ENCODE results near the gene TRHDE.
A peak's percentile ranks its signal among the peaks of the same experiment; 100 is the strongest.

TRHDE gene

GRCh38 chr12:72273851-72274351 is 1.7 kb downstream of the TRHDE start:
- H3K4me3 ChIP-seq (ENCODE audit: low read depth, low read length): peak overlapping the region; percentile 73
- TF ChIP-seq, protein P1, sequence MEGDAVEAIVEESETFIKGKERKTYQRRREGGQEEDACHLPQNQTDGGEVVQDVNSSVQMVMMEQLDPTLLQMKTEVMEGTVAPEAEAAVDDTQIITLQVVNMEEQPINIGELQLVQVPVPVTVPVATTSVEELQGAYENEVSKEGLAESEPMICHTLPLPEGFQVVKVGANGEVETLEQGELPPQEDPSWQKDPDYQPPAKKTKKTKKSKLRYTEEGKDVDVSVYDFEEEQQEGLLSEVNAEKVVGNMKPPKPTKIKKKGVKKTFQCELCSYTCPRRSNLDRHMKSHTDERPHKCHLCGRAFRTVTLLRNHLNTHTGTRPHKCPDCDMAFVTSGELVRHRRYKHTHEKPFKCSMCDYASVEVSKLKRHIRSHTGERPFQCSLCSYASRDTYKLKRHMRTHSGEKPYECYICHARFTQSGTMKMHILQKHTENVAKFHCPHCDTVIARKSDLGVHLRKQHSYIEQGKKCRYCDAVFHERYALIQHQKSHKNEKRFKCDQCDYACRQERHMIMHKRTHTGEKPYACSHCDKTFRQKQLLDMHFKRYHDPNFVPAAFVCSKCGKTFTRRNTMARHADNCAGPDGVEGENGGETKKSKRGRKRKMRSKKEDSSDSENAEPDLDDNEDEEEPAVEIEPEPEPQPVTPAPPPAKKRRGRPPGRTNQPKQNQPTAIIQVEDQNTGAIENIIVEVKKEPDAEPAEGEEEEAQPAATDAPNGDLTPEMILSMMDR (IDR thresholded peaks at IDR 0.05; ENCODE audit: low read depth, low read length): no peak

DNA sequence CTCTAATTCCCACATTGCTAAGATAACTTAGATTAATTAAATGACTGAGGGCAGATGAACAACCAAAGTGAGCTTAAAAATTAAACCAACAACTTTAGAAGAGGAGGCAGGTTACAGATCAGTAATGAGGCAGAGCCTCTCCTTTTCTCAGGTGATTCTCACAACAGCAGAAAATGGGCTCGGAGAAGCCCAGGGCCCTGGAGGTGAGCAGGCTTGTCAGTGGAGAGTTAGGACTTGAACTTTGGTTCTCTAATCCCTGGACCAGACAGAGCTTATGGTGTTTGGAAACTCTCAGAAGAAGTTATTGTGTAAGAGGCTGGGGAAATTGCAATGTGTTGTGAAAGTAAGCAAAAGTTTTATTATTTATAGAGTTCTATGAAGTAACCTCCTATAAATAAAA is 2.8 kb downstream of the TRHDE start:
- H3K4me3 ChIP-seq (ENCODE audit: low read depth, low read length): peak overlapping the region; percentile 73
- TF ChIP-seq, protein P1 (IDR thresholded peaks at IDR 0.05; ENCODE audit: low read depth, low read length): no peak

GRCh38 chr12:72275526-72275925 is 3.4 kb downstream of the TRHDE start:
- TF ChIP-seq, protein P1 (IDR thresholded peaks at IDR 0.05; ENCODE audit: low read depth, low read length): no peak
- peak overlapping the region; percentile 73 for H3K4me3 ChIP-seq (ENCODE audit: low read depth, low read length)

- TF ChIP-seq, protein P1 (IDR thresholded peaks at IDR 0.05; ENCODE audit: low read depth, low read length): no peak
- H3K4me3 ChIP-seq (ENCODE audit: low read depth, low read length): peak overlapping the region; percentile 73
These were observed 4.1 kb downstream of the TRHDE start for GRCh38 chr12:72276181-72276805.

GRCh38 chr12:72277415-72277814 is 5.2 kb downstream of the TRHDE start:
- H3K4me3 ChIP-seq (ENCODE audit: low read depth, low read length): peak overlapping the region; percentile 73
- TF ChIP-seq, protein P1 (IDR thresholded peaks at IDR 0.05; ENCODE audit: low read depth, low read length): no peak

- no peak overlapping the region for H3K4me3 ChIP-seq (ENCODE audit: low read depth, low read length)
- TF ChIP-seq, protein P1 (IDR thresholded peaks at IDR 0.05; ENCODE audit: low read depth, low read length): no peak
These were observed 6.7 kb downstream of the TRHDE start for GRCh38 chr12:72278894-72279293.

GRCh38 chr12:72281126-72281525 is 9.0 kb downstream of the TRHDE start:
- TF ChIP-seq, protein P1 (IDR thresholded peaks at IDR 0.05; ENCODE audit: low read depth, low read length): no peak
- H3K4me3 ChIP-seq (ENCODE audit: low read depth, low read length): peak overlapping the region; percentile 3
